ENCODE measurements around the gene MAD1L1. TPM values are rescaled to one million over a fixed set of nuclear protein-coding genes. Genes with fewer than 3 reads are reported as not detected.
A peak's percentile ranks its signal among the peaks of the same experiment; 100 is the strongest.

The MAD1L1 gene
- total RNA-seq, 6 experiments from 2014 or later: 15.1 to 37.4 (median 20.5) TPM

GRCh38 chr7:1923409-1924257 is 309.1 kb downstream of the MAD1L1 start:
- Histone ChIP-seq H3K9me3 (no peaks in the 10 kb centered on the region), H3K27me3 (no peaks in the 10 kb centered on the region), H3K4me1 (peaks cover 0 to 44% (median 21%) of the 10 kb centered on the region in 4 donors), H3K4me3 (peak overlapping the region; percentile 12 to 35 (median 27)), H3K27ac (peak overlapping the region; percentile 73 to 91 (median 91)), H3K36me3 (no peaks in the 10 kb centered on the region)
- WGBS (ENCODE audit: insufficient coverage, low coverage, low lambda C conversion rate, missing lambda C conversion rate): 64% methylated on average over 11 of the region's 30 CpGs
- TF ChIP-seq CTCF (IDR thresholded peaks at IDR 0.05) (no peak), POLR2A (IDR thresholded peaks at IDR 0.05) (no peak)
- ATAC-seq: peak; percentile 59 to 79 (median 72)
- intact Hi-C loops (cut with DNase I): no loop called here
- peak; percentile 70 to 92 (median 87) for DNase-seq

GRCh38 chr7:1922870-1923236 is 309.9 kb downstream of the MAD1L1 start:
- no peak for TF ChIP-seq POLR2A (IDR thresholded peaks at IDR 0.05)
- TF ChIP-seq CTCF (IDR thresholded peaks at IDR 0.05): no peak
- H3K36me3 ChIP-seq: no peaks in the 10 kb centered on the region
- WGBS (ENCODE audit: insufficient coverage, low coverage, low lambda C conversion rate, missing lambda C conversion rate): 92% methylated on average over 7 of the region's 7 CpGs

GRCh38 chr7:1922071-1922869 is 310.5 kb downstream of the MAD1L1 start:
- Histone ChIP-seq H3K4me3 (no peak overlapping the region), H3K27ac (peak overlapping the region; percentile 33 to 91 (median 91)), H3K27me3 (no peaks in the 10 kb centered on the region), H3K4me1 (peaks cover 0 to 41% (median 20%) of the 10 kb centered on the region in 4 donors), H3K36me3 (no peaks in the 10 kb centered on the region), H3K9me3 (no peaks in the 10 kb centered on the region)
- ATAC-seq (peak in 3 of 4 donors; percentile 7 to 44 (median 36)), DNase-seq (peak in 1 of 3 donors; percentile 33)
- intact Hi-C loops (cut with DNase I): no loop called here
- TF ChIP-seq POLR2A (IDR thresholded peaks at IDR 0.05) (no peak), CTCF (IDR thresholded peaks at IDR 0.05) (no peak)
- 47% methylated on average over 18 of the region's 42 CpGs for WGBS (ENCODE audit: insufficient coverage, low coverage, low lambda C conversion rate, missing lambda C conversion rate)

More at GRCh38 chr7:1922870-1923236, 309.9 kb downstream of the MAD1L1 start:
- intact Hi-C loops (cut with DNase I): no loop called here
- Histone ChIP-seq H3K27me3 (no peaks in the 10 kb centered on the region), H3K27ac (peak overlapping the region; percentile 73 to 91 (median 91)), H3K9me3 (no peaks in the 10 kb centered on the region), H3K4me1 (peaks cover 0 to 41% (median 20%) of the 10 kb centered on the region in 4 donors), H3K4me3 (peak overlapping the region in 1 of 3 donors; percentile 27)
- DNase-seq (no peak), ATAC-seq (no peak)

- H3K4me3 ChIP-seq: no peak overlapping the region
- H3K36me3 ChIP-seq: no peaks in the 10 kb centered on the region
- no peak overlapping the region for H3K27ac ChIP-seq
- intact Hi-C loops (cut with DNase I): no loop called here
- no peaks in the 10 kb centered on the region for H3K27me3 ChIP-seq
- H3K9me3 ChIP-seq: no peaks in the 10 kb centered on the region
- peaks cover 0 to 41% (median 20%) of the 10 kb centered on the region in 4 donors for H3K4me1 ChIP-seq
- TF ChIP-seq CTCF (IDR thresholded peaks at IDR 0.05) (no peak), POLR2A (IDR thresholded peaks at IDR 0.05) (no peak)
- 96% methylated on average over 10 of the region's 16 CpGs for WGBS (ENCODE audit: insufficient coverage, low coverage, low lambda C conversion rate, missing lambda C conversion rate)
- DNase-seq (peak in 1 of 3 donors; percentile 47), ATAC-seq (no peak)
These were observed 311.9 kb downstream of the MAD1L1 start for GRCh38 chr7:1920881-1921280.
